IPS-NIHi7 (cell line): Measurements from ENCODE around the gene C13orf42.

Experiments used
- DNase-seq: peaks from one replicate; pipeline ENCODE4 v3.0.0; 2012; ENCODE audit warnings: mixed read lengths; ENCODE audit errors: extremely low spot score

Gene C13orf42

GRCh38 chr13:51111174-51111573 lies at the start of gene C13orf42:
Gene C13orf42, minus strand, starts transcription at chr13:51111274. Its CDS starts 65 bp downstream, at chr13:51111209.
- no peak for DNase-seq

GRCh38 chr13:51158880-51159518 lies 47.9 kb upstream of the C13orf42 start:
- DNase-seq: no peak

- DNase-seq: no peak
Observed at GRCh38 chr13:51158365-51158764, 47.3 kb upstream of the C13orf42 start.

DNA sequence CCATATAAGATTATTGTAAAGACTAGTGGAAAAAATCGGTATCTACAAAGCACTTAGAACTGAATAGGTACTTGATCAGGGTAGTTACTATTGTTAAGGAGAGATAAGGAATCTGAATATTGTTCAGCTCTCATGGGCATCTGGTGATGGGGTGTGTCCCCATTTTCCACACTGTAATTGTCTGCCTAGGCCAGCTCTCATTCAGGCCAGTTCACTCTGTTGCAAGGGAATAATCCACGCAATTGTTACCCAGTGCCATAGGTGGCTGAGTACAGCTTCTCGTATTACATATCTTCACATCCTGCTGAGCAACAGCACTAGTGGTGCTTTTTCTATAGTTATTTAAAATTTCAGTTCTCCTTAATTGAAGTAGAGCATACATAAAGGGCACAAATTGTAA lies 45.6 kb upstream of the C13orf42 start:
- no peak for DNase-seq

- DNase-seq: no peak
Observed at GRCh38 chr13:51155776-51156515, 44.9 kb upstream of the C13orf42 start.

- no peak for DNase-seq
Observed at GRCh38 chr13:51155161-51155560, 44.1 kb upstream of the C13orf42 start.

DNA sequence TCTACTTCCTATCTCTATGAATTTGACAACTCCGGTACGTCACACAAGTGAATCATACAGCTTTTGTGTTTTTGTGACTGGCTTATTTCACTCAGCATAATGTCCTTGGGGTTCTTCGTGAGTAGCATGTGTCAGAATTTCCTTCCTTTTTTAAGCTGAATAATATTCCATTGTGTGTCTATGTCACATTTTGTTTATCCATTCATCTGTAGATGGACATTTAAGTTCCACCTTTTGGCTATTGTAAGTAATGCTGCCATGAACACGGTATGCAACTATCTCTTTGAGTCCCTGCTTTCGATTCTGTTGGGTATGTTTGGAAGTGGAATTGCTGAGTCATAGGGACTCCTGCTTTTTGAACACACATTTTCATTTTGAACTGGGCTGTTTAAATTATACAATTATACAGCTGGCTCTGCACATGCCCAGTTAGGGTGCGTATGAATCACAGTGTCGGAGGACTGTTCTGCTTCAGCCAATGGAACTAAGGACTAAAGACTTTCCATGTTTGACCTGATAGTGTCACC lies 43.0 kb upstream of the C13orf42 start:
- DNase-seq: no peak

GRCh38 chr13:51153527-51153926 lies 42.5 kb upstream of the C13orf42 start:
- no peak for DNase-seq

GRCh38 chr13:51152701-51153100 lies 41.6 kb upstream of the C13orf42 start:
- no peak for DNase-seq

DNA sequence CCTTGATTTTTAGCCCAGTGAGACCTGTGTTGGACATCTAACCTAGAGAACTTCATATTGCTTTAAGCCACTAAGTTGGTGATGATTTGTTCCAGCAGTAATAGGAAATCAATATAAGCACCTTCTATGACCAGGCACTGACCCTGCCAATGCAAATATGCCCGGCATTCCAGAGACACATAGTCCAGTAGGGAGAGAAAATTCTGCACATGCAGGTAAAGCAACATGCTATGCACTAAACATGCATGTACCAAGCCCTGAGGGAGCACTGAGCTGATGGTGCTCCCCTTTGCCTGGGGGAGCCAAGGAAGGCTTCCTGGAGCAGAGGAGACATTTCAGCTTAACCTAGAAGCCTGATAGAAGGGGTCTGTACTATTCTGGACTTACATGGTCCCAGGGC lies 40.4 kb upstream of the C13orf42 start:
- no peak for DNase-seq

DNA sequence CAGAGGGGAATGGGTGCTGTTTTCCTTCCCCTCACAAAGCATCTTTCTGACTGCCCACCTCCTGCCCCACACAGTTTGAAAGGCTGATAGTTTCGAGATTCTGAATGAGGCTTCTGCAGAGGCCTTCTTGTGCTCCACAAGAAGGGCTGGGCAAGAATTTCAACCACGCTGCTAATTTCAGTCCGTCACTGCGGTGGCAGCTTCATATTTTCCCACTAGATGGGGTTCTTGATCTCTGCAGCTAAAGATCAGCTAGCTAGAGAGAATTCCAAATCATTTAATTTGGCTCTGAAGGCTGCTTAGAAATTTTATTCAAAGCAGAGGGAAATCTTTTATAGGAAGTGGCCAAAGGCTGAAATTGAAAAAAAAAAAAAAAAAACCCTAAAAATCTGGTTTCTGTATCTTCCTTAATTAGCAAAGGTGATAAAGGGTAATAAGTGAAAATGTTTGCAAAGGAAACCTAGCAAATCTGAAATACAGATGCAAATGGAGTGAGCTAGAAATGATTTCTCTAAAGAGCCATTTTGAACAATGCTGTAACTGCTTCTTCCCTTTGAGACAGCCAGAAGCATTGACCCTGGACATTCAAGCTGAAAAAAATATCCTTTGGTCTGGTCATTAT lies 38.0 kb upstream of the C13orf42 start:
- DNase-seq: peak; percentile 57

- DNase-seq: peak; percentile 59
Observed at GRCh38 chr13:51148223-51148951, 37.3 kb upstream of the C13orf42 start.

- DNase-seq: no peak
Observed at GRCh38 chr13:51147732-51148131, 36.7 kb upstream of the C13orf42 start.

DNA sequence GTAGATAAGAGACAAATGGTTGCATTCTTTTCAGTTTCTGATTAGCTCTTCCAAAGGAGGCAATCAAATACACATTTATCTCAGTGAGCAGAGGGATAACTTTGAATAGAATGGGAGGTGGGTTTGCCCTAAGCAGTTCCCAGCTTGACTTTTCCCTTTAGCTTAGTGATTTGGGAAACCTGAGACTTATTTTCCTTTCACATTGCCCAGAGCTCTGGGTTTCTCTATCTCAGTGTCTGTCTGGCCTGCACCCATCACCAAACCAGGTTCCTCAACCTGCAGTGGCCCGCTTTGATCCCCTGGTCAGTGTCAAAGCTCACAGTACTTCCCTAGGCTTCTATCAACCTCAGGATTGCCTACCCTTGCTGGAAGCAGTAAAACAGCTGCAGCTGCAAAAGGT lies 35.6 kb upstream of the C13orf42 start:
- no peak for DNase-seq

DNA sequence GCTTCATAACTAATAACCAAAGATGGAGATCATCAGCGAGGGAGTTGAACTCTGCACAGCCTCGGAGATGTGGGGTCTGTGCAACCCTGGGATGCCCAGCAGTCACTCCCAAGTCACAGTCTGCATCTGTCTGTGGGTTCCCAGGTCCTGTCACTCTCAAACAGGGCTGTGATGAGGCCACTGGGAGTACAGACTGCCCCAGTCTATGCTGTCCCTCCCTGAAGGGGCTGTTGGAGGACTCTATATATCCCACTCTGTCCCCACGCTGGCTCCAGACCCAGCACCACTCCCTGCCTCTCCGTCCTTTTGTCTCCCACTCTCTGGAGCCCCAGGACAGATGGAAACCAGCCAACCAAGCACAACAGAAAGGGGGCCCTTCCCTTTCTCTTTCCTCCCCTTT lies 26.2 kb upstream of the C13orf42 start:
- no peak for DNase-seq

- DNase-seq: no peak
Observed at GRCh38 chr13:51136276-51136980, 25.4 kb upstream of the C13orf42 start.

DNA sequence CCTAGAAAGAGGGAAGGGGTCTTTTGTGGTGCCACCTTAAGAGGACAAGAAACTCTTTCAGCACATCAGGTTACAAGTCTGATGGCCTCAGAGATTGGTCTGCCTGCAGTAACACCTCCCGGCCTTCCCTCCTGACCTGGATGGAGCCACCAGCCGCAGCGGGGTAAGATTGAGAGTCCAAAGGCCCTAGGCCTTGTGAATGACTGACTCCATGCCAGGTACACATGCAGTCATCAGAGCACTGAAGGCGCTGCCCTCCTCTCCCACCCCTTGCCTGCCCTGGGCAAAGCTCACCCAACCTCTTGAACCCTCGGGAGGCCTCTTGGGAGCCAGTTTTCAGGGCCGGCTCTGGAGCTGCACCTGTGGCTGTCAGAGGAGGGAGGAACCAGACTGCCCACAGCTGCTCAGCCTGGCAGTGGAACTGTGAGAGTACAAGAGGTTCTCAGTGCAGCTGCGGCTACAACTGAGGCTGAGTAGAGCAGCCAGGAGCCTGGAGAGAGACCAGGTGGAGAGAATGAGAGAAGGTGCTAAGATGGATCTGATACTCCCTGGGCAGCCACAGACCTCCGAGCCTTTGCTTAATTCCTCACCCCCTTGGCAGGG lies 23.8 kb upstream of the C13orf42 start:
- DNase-seq: no peak

DNA sequence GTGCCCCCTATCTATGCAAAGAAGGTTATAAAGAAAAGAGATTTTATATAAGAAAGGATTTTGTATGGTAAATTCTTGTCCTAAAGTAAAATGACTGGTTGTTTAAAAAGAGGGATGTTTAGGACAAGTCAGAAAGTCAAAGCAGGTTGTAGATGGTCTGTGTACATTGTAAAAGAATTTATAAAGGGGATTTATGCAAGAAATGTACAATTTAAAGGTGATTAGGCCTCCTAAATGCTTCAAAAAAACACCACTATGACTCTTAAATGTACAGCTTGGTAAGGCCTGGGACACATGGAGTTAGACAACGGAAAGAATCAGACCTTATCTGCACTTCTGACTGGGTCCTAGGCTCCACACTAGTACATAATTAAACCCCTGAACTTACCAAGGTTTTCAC lies 19.3 kb upstream of the C13orf42 start:
- DNase-seq: no peak

DNA sequence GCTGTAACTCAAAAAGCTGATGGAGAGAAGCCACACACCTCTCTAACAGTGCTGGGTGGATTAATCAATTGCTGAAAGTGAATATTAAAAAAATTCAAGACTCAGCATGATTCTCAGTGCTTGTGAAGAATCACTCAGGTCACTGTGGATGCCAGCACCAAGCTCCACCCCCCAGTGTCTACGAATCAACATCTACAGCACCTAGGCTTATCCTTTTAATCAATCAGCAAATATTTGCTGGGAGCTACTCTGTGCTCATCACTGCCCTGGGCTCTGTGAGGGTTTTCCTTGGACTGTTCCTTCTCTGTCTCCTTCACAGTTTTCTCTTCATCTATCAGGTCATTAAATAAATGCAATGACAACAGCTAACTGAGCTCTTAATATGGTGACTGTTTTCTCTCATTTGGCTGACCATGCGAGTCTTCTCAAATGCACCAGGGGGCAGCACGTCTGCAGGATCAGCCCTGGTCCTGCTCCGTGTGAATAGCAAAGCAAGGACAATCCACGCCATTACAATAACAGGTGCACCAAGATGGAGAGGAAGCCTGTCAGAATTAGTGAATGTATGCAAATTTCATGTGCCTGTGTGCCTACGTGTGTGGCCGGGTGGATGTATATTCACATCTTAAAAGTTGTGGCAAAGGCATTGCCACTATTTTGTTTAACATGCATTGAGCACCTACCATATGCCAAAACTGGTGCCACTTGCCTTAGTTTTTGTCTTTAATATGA lies 14.6 kb upstream of the C13orf42 start:
- peak; percentile 76 for DNase-seq

DNA sequence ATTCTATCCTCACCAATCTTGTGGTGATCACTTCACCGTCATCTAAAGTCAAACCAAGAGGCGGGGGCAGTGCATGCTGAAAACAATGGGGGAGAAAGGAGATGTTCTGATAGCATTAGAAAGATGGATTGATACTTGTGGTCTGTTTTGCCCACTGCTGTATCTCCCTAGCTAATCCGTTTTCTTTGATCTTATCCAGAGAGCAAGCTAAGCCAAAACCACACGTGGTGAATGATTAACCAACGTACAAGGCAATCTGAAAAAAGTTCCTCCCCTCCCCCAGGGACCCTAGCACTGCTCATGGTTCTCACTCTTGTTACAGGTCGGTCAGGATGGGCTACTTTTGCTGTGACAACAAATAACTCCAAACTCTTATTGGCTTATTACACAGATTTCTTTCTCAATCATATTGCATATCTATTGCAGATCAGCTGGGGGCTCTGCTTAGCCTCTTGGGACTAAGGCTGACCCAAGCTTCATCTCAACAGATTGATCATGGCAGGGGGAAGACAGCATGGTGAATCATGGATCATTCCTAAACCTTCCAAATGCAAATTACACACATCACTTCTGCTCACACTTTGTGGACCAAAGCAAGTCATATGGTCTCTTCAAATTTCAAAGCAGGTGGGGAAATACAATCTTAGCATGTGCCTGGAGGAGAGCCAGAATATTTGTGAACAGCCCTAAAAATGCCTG lies 11.9 kb upstream of the C13orf42 start:
- DNase-seq: no peak
